Uterus (tissue), 4 donors: ENCODE measurements around the gene XRCC6. TPM values are rescaled to one million over a fixed set of nuclear protein-coding genes. Genes with fewer than 3 reads are reported as not detected.
"Not testable (repeated sequence)": the region's sequence is repeated elsewhere in the genome, so short reads cannot be mapped to it uniquely, and the experiment has no call there.

ENCODE experiments used
- DNase-seq, 2 donors: peaks; one replicate each; pipeline ENCODE4 v3.0.0-alpha.2; 2019 to 2020
- H3K27ac ChIP-seq, 2 donors: fragments of 200-600 bp; sonication (generic); 1 replicate in 1 of 2; 2 replicates in 1 of 2; pipeline ENCODE4 v1.5.1; 2016 to 2018
- H3K27me3 ChIP-seq, 2 donors: fragments of 200-600 bp; sonication (generic); one replicate each; pipeline ENCODE4 v1.5.1; 2018 to 2019; ENCODE audit warnings: control low read depth in 1 of 2
- H3K36me3 ChIP-seq, 2 donors: fragments of 200-600 bp; sonication (generic); one replicate each; pipeline ENCODE4 v1.5.1; 2019; ENCODE audit warnings: control low read depth in 1 of 2
- H3K4me1 ChIP-seq, 2 donors: fragments of 200-600 bp; sonication (generic); one replicate each; pipeline ENCODE4 v1.5.1; 2018 to 2019; ENCODE audit warnings: control low read depth in 1 of 2
- H3K4me3 ChIP-seq, 2 donors: fragments of 200-600 bp; sonication (generic); 1 replicate in 1 of 2; 2 replicates in 1 of 2; pipeline ENCODE4 v1.5.1; 2018 to 2019; ENCODE audit warnings: mild to moderate bottlenecking in 1 of 2
- H3K9me3 ChIP-seq, 2 donors: fragments of 200-600 bp; sonication (generic); one replicate each; pipeline ENCODE4 v1.5.1; 2019; ENCODE audit warnings: control low read depth in 1 of 2
- CTCF ChIP-seq, 4 experiments: fragments of 200-600 bp in 2 of 4; fragments of 450-650 bp in 2 of 4; sonication (generic) in 2 of 4; IDR thresholded peaks; one replicate each; pipeline ENCODE4 v1.5.1; 2016 to 2019; ENCODE audit warnings: antibody characterized with exemption in 4 of 4, mild to moderate bottlenecking in 2 of 4, moderate library complexity in 1 of 4
- POLR2A ChIP-seq, 2 donors: fragments of 450-650 bp; IDR thresholded peaks; one replicate each; pipeline ENCODE4 v1.6.1; 2016; ENCODE audit warnings: antibody characterized with exemption in 2 of 2, mild to moderate bottlenecking in 1 of 2, moderate library complexity in 1 of 2
- intact Hi-C: fragments of 100-400 bp; cut with DNase I; formaldehyde crosslinking; loops from one replicate; pipeline ENCODE4 v1.15.1; 2023; ENCODE audit warnings: low total_unique reads
- total RNA-seq, 4 donors: library from RNA; depleted of rRNA in 3 of 4; stranded (reverse); fragments of >200 nt in 3 of 4; gene quantifications; one replicate each; pipeline versions ENCODE4 v1.1.0 to v1.2.4, GENCODE V29; 2014 to 2023
- donor health status: DM: yes; HTN: yes; CAD: no.

XRCC6 gene
- total RNA-seq, 4 donors from 2014 or later = 89.1 to 303 (median 157) TPM

DNA sequence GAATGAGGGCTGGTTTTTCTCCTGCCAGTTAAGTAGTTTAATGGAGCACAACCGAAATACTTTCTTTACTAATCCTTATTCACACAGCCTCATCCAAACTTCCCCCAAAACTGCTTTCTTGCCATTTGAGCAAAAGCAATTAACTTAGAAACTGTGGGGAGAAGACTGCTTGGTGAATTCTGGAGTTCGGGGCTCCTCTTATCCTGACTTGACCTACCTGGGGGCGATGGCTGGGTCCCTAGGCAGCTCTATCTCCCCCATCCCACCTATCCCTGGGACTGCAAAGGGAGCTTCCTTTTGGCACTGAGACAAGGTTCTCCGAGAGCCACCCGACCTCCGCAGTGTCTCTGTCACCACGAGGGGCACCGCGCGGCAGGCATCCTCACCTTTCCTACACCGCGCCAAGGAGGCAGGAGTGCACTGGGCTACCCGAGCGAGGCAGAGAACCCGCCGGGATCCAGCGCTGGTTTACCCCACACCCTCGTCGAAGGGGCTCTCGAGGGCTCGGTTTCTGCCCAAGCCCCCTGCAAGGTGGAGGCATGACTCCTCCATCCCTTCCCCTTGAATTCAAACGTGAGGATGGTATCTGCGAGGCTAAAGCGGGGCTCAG is 1.0 kb upstream of the XRCC6 start:
- peak; percentile 33 to 35 for DNase-seq
- H3K4me3 ChIP-seq = peak overlapping the region; percentile 76 to 100
- TF ChIP-seq POLR2A (IDR thresholded peaks at IDR 0.05) (no peak), CTCF (IDR thresholded peaks at IDR 0.05) (no peak)
- H3K36me3 ChIP-seq = no peaks in the 10 kb centered on the region
- intact Hi-C loops = no loop called here
- peak overlapping the region; percentile 94 to 96 for H3K27ac ChIP-seq
- H3K27me3 ChIP-seq = no peaks in the 10 kb centered on the region
- no peaks in the 10 kb centered on the region for H3K9me3 ChIP-seq
- peaks cover 4 to 9% of the 10 kb centered on the region in 2 donors for H3K4me1 ChIP-seq

- TF ChIP-seq POLR2A (IDR thresholded peaks at IDR 0.05) (peak in 1 of 2 donors; percentile 26), CTCF (IDR thresholded peaks at IDR 0.05) (no peak)
- no peak for DNase-seq
- no peaks in the 10 kb centered on the region for H3K36me3 ChIP-seq
- no peaks in the 10 kb centered on the region for H3K9me3 ChIP-seq
- peaks cover 4 to 9% of the 10 kb centered on the region in 2 donors for H3K4me1 ChIP-seq
- intact Hi-C loops = no loop called here
- peak within 1 kb of the TSS; percentile 76 to 100 for H3K4me3 ChIP-seq
- H3K27ac ChIP-seq = peak within 1 kb of the TSS; percentile 94 to 96
- no peaks in the 10 kb centered on the region for H3K27me3 ChIP-seq
Observed at GRCh38 chr22:41620589-41621098, 451 bp upstream of the XRCC6 start, which contains the start of gene DESI1. DESI1 (minus strand) TSS chr22:41621043; CDS start chr22:41620839, 204 bp downstream.

- TF ChIP-seq POLR2A (IDR thresholded peaks at IDR 0.05) (no peak), CTCF (IDR thresholded peaks at IDR 0.05) (no peak)
- no peaks in the 10 kb centered on the region for H3K36me3 ChIP-seq
- peak overlapping the region; percentile 93 to 96 for H3K27ac ChIP-seq
- intact Hi-C loops = no loop called here
- H3K4me3 ChIP-seq = peak overlapping the region; percentile 76 to 100
- H3K27me3 ChIP-seq = no peaks in the 10 kb centered on the region
- H3K4me1 ChIP-seq = peaks cover 4 to 9% of the 10 kb centered on the region in 2 donors
- no peaks in the 10 kb centered on the region for H3K9me3 ChIP-seq
- no peak for DNase-seq
Observed at GRCh38 chr22:41621911-41622179, 750 bp downstream of the XRCC6 start.

- no peaks in the 10 kb centered on the region for H3K9me3 ChIP-seq
- H3K27me3 ChIP-seq = no peaks in the 10 kb centered on the region
- H3K4me3 ChIP-seq = no peak overlapping the region
- TF ChIP-seq CTCF (IDR thresholded peaks at IDR 0.05) = no peak
- no peak for TF ChIP-seq POLR2A (IDR thresholded peaks at IDR 0.05)
- no peak overlapping the region for H3K27ac ChIP-seq
- peaks cover 3 to 4% of the 10 kb centered on the region in 2 donors for H3K4me1 ChIP-seq
- H3K36me3 ChIP-seq = no peaks in the 10 kb centered on the region
- no peak for DNase-seq
- intact Hi-C loops = no loop called here
Observed at GRCh38 chr22:41625577-41625976, 4.5 kb downstream of the XRCC6 start.

GRCh38 chr22:41631115-41631514 is 10.0 kb downstream of the XRCC6 start:
- H3K27me3 ChIP-seq, intact Hi-C loops, H3K36me3 ChIP-seq, H3K4me3 ChIP-seq, H3K4me1 ChIP-seq, DNase-seq, H3K27ac ChIP-seq, H3K9me3 ChIP-seq: not testable (repeated sequence)

DNA sequence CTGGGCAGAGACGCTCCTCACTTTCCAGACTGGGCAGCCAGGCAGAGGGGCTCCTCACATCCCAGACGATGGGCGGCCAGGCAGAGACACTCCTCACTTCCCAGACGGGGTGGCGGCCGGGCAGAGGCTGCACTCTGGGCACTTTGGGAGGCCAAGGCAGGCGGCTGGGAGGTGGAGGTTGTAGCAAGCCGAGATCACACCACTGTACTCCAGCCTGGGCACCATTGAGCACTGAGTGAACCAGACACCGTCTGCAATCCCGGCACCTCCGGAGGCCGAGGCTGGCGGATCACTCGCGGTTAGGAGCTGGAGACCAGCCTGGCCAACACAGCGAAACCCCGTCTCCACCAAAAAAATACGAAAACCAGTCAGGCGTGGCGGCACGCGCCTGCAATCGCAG is 10.5 kb downstream of the XRCC6 start:
- intact Hi-C loops, H3K4me1 ChIP-seq, H3K4me3 ChIP-seq, H3K36me3 ChIP-seq, H3K27ac ChIP-seq, H3K9me3 ChIP-seq, DNase-seq, H3K27me3 ChIP-seq: not testable (repeated sequence)

DNA sequence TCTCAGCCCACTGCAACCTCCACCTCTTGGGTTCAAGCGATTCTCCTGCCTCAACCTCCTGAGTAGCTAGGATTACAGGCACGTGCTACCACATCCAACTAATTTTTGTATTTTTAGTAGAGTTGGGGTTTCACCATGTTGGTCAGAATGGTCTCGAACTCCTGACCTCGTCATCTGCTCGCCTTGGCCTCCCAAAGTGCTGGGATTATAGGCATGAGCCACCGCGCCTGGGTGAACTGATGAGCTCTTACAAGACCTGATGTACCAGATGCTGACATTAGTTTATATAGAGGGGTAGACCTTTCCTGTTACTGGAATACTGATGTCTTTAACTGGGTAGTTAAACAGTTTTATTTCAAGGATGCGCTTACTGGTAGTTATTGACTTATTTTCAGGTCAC is 13.5 kb downstream of the XRCC6 start:
- DNase-seq, H3K36me3 ChIP-seq, H3K9me3 ChIP-seq, H3K4me1 ChIP-seq, H3K4me3 ChIP-seq, intact Hi-C loops, H3K27ac ChIP-seq, H3K27me3 ChIP-seq: not testable (repeated sequence)
